IPS-15b (cell line): ENCODE results near the gene KCNQ2.

ENCODE experiments used
- H3K27me3 ChIP-seq: one replicate; pipeline ENCODE4 v1.6.1; 2013; ENCODE audit warnings: low read length; ENCODE audit not compliant: control insufficient read depth, insufficient read depth
- H3K36me3 ChIP-seq: one replicate; pipeline ENCODE4 v1.6.1; 2013; ENCODE audit warnings: low read length; ENCODE audit not compliant: control insufficient read depth, insufficient read depth
- H3K4me1 ChIP-seq: one replicate; pipeline ENCODE4 v1.6.1; 2013; ENCODE audit warnings: mild to moderate bottlenecking, low read length; ENCODE audit not compliant: control insufficient read depth, insufficient read depth
- H3K4me3 ChIP-seq: one replicate; pipeline ENCODE4 v1.5.1; 2013; ENCODE audit warnings: low read depth, low read length
- H3K9ac ChIP-seq: one replicate; pipeline ENCODE4 v1.6.1; 2013; ENCODE audit warnings: low read depth, mild to moderate bottlenecking, low read length
- H3K9me3 ChIP-seq: one replicate; pipeline ENCODE4 v1.6.1; 2013; ENCODE audit warnings: mild to moderate bottlenecking, low read length; ENCODE audit not compliant: control insufficient read depth, insufficient read depth

Gene KCNQ2

DNA sequence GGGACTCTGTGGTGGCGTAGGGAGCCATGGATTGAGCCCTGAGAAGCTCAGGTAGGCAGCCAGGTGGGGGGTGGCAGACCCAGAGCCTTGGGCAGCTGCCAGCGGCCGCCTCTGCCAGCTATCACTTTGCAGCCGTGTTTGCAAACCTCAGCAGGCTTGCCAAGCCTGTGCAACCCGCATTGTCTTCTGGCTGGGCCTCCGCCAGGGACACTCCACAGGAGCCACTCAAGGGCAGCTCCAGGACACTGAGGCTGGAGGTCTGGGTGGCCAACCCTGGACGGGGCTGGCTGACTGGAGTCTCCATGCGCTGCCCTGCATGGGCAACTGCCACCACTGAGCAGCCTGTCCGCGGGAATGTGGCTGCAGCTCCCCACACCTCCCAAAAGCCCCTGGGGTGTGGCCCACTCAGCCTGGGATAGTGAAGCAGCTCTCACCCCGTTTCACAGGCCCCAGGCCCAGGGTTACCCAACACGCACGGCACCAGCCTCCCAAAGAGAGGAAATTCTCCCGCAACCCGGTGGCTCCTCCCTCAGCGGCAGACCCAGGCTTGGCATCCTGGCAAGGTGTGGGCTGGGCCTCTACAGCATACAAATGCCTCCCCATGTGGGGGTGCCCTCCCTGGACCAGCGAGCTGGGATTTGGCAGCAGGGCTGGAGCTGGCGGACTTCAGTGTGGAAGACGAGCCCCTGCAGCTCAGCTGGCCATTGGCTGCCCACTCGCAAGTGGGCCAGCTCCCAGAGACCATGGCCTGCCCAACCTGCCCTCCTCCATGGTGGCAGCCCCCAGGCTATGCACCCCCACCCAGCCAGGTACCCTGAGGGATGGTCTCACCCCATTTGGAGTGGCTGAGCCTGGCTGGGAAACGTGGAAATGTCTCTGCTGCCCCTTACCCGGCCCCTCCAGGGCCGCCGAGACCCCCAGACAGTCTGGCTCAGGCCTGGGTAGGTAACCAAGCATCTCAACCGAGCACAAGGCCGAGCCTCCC lies 114.2 kb downstream of the KCNQ2 start:
- H3K36me3 ChIP-seq: no peaks in the 10 kb centered on the region
- H3K9ac ChIP-seq: no peak overlapping the region
- H3K4me1 ChIP-seq: no peaks in the 10 kb centered on the region
- peaks cover 2% of the 10 kb centered on the region for H3K27me3 ChIP-seq
- H3K4me3 ChIP-seq: no peak overlapping the region
- H3K9me3 ChIP-seq: no peaks in the 10 kb centered on the region

DNA sequence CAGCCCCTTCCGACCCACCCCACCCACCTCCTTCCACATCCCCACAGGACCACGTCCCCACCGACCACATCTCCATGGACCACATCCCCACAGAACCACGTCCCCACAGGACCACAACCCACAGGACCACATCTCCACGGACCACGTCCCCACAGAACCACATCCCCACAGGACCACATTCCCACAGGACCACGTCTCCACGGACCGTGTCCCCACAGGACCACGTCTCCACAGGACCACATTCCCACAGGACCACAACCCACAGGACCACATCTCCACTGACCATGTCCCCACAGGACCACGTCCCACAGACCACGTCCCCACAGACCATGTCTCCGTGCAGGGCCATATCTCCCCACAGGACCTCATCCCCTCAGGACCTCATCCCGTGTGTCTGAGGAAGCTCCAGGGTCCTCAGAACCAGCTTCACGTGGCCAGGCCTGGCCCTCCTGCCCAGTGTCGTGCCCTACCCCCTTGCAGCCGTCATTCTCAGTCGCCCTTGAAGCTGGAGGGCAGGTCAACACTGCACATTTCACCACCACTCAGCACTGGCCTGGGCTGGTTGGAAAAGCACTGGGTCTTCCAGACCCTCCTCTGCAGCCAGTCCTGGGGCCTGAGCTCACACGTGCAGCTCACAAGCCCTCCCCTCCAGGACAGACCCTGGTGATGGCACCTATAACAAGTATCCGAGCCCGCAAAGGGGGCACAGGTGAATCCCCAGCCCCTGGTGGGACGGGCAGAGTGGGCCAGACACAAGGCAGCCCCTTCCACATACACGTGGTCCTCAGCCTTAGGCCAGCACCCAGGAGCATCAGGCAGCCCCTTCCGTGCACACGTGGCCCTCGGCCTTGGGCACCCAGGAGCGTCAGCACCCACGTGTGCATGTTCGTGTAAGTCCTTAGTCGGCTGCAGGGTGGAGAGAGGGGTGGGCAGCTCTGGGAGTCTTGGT lies 115.2 kb downstream of the KCNQ2 start:
- H3K9ac ChIP-seq: no peak overlapping the region
- no peaks in the 10 kb centered on the region for H3K27me3 ChIP-seq
- no peaks in the 10 kb centered on the region for H3K9me3 ChIP-seq
- H3K4me3 ChIP-seq: no peak overlapping the region
- peaks cover 2% of the 10 kb centered on the region for H3K4me1 ChIP-seq
- H3K36me3 ChIP-seq: no peaks in the 10 kb centered on the region

DNA sequence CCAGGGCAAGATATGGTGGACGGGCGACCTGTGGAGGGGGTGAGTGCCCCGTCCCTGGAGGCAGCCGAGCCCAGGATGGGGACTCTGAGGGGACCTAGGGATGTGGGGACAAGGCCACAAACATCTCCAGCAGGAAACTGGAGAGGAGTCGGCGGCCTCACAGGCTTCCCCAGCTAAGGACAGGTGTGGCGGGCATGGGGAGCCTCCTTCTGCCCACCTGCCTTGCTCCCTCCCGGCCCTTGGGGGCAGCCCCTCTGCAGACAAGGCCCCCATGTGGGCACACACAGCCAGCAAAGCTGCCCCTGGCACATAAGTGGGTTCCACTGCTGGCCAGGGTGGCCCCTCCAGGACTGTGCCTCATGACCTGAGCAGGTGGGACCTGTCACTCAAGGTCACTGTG lies 115.9 kb downstream of the KCNQ2 start:
- peaks cover 2% of the 10 kb centered on the region for H3K4me1 ChIP-seq
- H3K4me3 ChIP-seq: no peak overlapping the region
- H3K36me3 ChIP-seq: no peaks in the 10 kb centered on the region
- no peaks in the 10 kb centered on the region for H3K27me3 ChIP-seq
- no peaks in the 10 kb centered on the region for H3K9me3 ChIP-seq
- no peak overlapping the region for H3K9ac ChIP-seq

DNA sequence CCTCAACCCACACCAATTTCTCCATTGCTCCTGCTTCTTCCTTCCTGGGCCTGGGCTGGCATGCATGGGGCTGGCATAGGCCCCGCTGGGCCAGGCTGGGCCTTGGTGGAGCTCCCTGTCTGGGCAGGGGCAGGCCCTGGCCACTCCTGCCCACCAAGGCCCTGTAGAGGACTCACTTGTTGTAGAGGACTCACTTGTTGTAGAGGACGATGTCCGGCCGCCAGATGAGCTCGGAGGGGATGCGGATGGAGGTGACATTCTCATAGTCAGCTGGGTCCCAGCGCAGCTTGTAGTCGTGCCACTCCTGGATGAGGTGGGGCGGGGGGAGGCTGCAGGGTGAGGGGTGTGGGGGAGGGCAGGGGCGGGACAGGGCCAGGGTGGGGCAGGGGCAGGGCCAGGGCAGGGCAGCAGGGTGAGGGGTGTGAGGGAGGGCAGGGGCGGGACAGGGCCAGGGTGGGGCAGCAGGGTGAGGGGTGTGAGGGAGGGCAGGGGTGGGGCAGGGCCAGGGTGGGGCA lies 116.6 kb downstream of the KCNQ2 start:
- Histone ChIP-seq H3K4me3 (no peak overlapping the region), H3K27me3 (no peaks in the 10 kb centered on the region), H3K36me3 (no peaks in the 10 kb centered on the region), H3K9me3 (no peaks in the 10 kb centered on the region), H3K9ac (no peak overlapping the region), H3K4me1 (peaks cover 2% of the 10 kb centered on the region)

DNA sequence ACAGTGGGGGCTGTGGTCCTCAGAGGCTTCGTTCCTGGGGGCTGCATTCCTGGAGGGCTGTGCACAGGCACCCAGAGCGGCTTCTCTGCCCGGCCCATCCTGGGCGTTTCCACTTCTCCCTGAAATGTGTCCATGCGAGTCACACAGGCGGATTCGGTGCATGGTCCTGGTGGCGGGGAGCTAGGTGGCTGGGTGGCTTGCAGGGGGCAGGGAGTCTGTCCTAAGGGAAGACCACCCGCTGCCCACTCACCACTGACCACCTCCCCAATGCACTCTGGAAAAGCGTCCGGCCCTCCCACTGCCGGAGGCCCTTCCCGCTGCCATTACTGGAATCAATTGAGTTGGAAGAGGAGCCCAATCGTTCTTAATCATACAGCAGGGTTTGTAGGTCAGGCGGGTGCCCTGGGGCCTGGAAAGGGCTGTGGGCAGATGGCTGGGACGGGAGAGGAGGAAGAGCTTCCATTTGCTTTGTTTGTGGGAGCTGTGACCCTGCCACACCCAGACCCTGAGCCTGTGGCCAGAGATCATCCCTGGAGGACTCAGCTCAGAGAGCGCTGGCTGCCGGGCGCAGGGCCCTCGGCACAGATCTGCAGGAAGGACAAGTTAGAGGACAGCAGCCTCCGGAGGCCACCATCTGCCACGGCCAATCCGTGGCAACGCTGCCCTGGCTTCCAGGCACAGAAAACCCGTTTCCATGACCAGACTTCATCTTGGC lies 117.7 kb downstream of the KCNQ2 start:
- no peaks in the 10 kb centered on the region for H3K27me3 ChIP-seq
- no peaks in the 10 kb centered on the region for H3K9me3 ChIP-seq

DNA sequence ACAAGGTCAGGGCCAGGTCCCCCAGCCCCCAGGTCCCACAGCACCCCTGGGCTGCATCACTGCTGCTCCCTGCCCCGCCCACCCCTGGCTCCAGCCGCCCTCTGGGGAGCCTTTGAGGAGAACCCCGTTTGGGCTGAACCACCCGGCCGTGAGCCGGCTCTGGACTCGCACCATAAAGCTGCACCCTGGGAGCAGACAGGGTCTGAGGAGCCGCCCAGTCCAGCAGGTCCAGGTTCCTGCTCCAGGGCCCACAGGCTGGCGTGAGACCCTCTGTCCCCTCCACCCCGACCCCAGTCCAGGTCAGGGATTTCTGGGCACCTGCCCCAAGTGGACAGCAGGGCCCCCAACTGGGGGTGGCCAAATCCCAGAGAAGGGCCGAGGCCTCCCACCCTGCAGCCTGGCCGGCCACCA lies 119.6 kb downstream of the KCNQ2 start:
- Histone ChIP-seq H3K36me3 (no peaks in the 10 kb centered on the region), H3K9me3 (no peaks in the 10 kb centered on the region), H3K4me3 (no peak overlapping the region)

More for the DNA sequence above, 117.7 kb downstream of the KCNQ2 start:
- Histone ChIP-seq H3K4me3 (no peak overlapping the region), H3K4me1 (peaks cover 2% of the 10 kb centered on the region), H3K9ac (no peak overlapping the region), H3K36me3 (no peaks in the 10 kb centered on the region)

DNA sequence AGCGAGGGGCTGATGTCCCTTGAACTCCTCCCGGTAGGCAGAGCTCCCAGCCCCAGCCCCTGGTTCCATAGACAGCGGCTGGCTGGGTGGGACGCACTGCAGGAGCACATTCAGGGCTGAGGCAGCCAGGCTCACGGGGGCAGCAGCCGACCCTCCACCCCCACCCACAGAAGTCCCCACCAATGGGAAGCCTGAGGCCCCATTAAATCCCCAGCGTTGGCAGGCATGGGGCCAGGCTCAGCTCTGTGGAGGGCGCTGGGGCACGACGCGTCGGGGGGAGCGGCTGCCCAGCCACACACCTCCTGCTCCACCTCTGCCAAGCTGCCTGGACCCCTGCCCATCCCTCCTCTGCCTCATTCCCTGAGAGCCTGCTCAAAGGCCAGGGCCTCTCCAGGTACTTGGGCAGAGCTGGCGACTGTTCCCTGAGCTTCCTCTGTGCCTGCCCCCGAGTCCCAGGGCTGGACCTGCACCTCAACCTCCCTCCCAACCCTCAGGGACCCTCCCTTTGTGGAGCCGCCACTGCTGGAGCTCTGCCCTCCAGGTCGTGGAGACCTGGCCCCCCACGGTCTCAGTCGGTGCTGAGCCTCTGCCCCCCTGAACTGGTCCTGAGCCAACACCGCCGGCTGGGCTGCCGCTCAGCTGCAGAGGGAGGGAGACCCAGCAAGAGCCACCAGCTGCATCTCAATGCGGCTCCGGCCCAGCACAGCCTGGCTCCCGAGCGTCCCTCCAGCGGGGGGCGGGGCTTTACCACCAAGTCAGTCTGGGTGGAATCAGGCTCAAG lies 120.5 kb downstream of the KCNQ2 start:
- Histone ChIP-seq H3K9ac (no peak overlapping the region), H3K4me3 (no peak overlapping the region), H3K27me3 (no peaks in the 10 kb centered on the region), H3K36me3 (no peaks in the 10 kb centered on the region), H3K4me1 (peaks cover 2% of the 10 kb centered on the region), H3K9me3 (no peaks in the 10 kb centered on the region)

More for the DNA sequence above, 119.6 kb downstream of the KCNQ2 start:
- Histone ChIP-seq H3K9ac (no peak overlapping the region), H3K27me3 (no peaks in the 10 kb centered on the region), H3K4me1 (peaks cover 2% of the 10 kb centered on the region)

DNA sequence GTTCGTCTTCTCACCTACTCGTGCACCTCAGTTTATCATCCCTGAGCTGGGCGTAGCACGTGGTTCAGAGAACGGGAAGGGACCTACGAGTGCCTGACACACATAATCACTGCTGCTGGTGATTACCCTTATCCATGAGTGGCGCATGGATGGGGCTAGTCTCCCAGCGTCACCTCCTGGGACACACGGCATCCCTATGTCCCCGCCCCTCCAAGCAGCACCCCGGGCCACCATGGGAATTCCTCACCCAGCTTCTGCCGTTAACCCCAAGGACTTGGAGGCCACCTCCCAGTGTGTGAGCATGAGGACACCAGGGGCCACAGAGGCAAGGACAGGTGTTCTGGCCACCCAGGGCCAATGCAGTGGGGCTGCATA lies 121.1 kb downstream of the KCNQ2 start:
- Histone ChIP-seq H3K4me1 (peaks cover 2% of the 10 kb centered on the region), H3K9ac (no peak overlapping the region), H3K9me3 (no peaks in the 10 kb centered on the region), H3K36me3 (no peaks in the 10 kb centered on the region), H3K27me3 (no peaks in the 10 kb centered on the region), H3K4me3 (no peak overlapping the region)

DNA sequence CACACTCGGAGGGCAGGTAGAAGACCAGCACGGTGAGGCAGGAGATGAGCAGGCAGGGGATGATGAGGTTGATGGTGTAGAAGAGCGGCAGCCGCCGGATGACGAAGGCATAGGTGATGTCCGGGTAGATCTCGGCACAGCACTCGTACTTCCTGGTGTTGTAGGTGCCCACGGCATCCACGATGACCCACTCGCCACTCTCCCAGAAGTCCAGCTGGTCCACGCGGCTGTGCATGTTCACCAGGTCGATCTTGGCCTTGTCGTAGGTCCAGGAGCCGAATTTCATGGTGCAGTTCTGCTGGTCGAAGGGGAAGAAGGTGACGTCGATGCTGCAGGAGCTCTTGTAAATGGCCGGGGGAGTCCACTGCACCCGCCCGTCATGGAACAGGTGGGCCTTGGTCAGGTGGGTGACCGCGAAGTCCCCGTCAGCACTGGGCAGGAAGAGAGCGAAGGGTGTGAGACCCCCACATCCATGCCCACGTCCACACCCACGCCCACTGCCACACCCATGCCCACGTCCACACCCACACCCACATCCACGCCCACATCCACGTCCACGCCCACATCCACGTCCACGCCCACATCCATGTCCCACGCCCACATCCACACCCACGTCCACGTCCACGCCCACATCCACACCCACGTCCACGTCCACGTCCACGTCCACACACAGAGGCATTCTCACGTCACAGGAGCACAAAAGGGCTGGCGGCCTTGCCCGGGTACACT lies 121.7 kb downstream of the KCNQ2 start:
- Histone ChIP-seq H3K9ac (no peak overlapping the region), H3K4me3 (no peak overlapping the region), H3K27me3 (no peaks in the 10 kb centered on the region), H3K9me3 (no peaks in the 10 kb centered on the region), H3K4me1 (peaks cover 2% of the 10 kb centered on the region), H3K36me3 (no peaks in the 10 kb centered on the region)
